Activated T-cell treated with anti-CD3 and anti-CD28 coated beads for 4 hours (primary cell): ENCODE measurements around the gene APOBEC2.
A peak's percentile ranks its signal among the peaks of the same experiment; 100 is the strongest.

Source experiments
- DNase-seq: peaks from one replicate; pipeline ENCODE4 v3.0.0-alpha.2; 2020

Gene APOBEC2

GRCh38 chr6:41062056-41062455 is 9.1 kb downstream of the APOBEC2 start:
- DNase-seq = no peak

- DNase-seq = no peak
These were observed 10.9 kb downstream of the APOBEC2 start for GRCh38 chr6:41063884-41064285.

- no peak for DNase-seq
These were observed 11.8 kb downstream of the APOBEC2 start for GRCh38 chr6:41064841-41065240.

GRCh38 chr6:41065550-41066026 is 12.6 kb downstream of the APOBEC2 start:
- DNase-seq = no peak

GRCh38 chr6:41066867-41067304 is 13.9 kb downstream of the APOBEC2 start:
- peak; percentile 61 for DNase-seq

GRCh38 chr6:41071501-41071922 is 18.5 kb downstream of the APOBEC2 start:
- peak; percentile 48 for DNase-seq

- DNase-seq = peak; percentile 100
These were observed 19.2 kb downstream of the APOBEC2 start, which contains the start of gene OARD1 for GRCh38 chr6:41071923-41072835. Gene OARD1, minus strand, starts transcription at chr6:41072356. Its CDS starts 722 bp downstream, at chr6:41071634.

- no peak for DNase-seq
These were observed 19.8 kb downstream of the APOBEC2 start, which contains the start of gene NFYA for GRCh38 chr6:41072836-41073202. Gene NFYA, plus strand, starts transcription at chr6:41072974. Its CDS starts 6,116 bp downstream, at chr6:41079090.

- peak; percentile 69 for DNase-seq
These were observed 20.4 kb downstream of the APOBEC2 start for GRCh38 chr6:41073203-41073967.

GRCh38 chr6:41073968-41074691 is 21.1 kb downstream of the APOBEC2 start:
- no peak for DNase-seq

- no peak for DNase-seq
These were observed 21.9 kb downstream of the APOBEC2 start for GRCh38 chr6:41074692-41075436.

- DNase-seq = no peak
These were observed 22.9 kb downstream of the APOBEC2 start for GRCh38 chr6:41075651-41076626.

GRCh38 chr6:41077536-41077935 is 24.5 kb downstream of the APOBEC2 start:
- no peak for DNase-seq

GRCh38 chr6:41078101-41078500 is 25.1 kb downstream of the APOBEC2 start:
- no peak for DNase-seq

GRCh38 chr6:41079080-41079479 is 26.1 kb downstream of the APOBEC2 start:
- no peak for DNase-seq

- no peak for DNase-seq
These were observed 27.6 kb downstream of the APOBEC2 start for GRCh38 chr6:41080621-41081020.

- no peak for DNase-seq
These were observed 30.1 kb downstream of the APOBEC2 start for GRCh38 chr6:41083072-41083471.

- no peak for DNase-seq
These were observed 32.2 kb downstream of the APOBEC2 start for GRCh38 chr6:41085182-41085581.

- DNase-seq = no peak
These were observed 35.4 kb downstream of the APOBEC2 start for GRCh38 chr6:41088451-41088850.

GRCh38 chr6:41090841-41091761 is 38.1 kb downstream of the APOBEC2 start:
- DNase-seq = no peak
